ENCODE data around the gene PGM3.

Gene PGM3

DNA sequence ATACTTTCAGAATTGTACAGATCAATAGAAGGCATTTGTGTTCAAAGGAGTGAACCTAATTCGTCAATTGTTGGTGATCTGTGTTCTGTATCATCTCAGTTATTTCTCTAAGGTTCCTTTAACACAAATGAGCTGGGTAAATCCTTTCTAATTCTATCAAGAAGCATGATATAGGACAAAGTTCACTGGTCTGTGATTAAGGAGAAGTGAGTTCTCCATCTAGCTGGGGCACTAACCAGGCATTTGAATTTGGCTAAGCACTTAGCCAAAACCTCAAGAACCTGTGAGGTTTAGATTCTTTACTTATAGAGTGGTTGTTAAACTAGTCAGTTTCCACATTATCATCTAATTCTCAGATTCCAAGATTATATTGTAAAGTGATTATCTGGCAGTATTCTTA, 75.3 kb downstream of the PGM3 start:
- no peak for DNase-seq (ENCODE audit: low spot score)
